GM12875 (cell line): ENCODE data around the gene ITPR3.

Experiments used
- H3K4me3 ChIP-seq: one replicate; pipeline ENCODE4 v1.5.1; 2011; ENCODE audit warnings: low read depth, low read length, control low read depth
- TF ChIP-seq, protein P1 (sequence below): IDR thresholded peaks from 2 replicates; pipeline ENCODE4 v1.5.1; 2011; ENCODE audit warnings: low read depth, mild to moderate bottlenecking, control low read depth, inconsistent platforms, low read length, moderate library complexity, borderline replicate concordance; ENCODE audit not compliant: insufficient read depth

Gene ITPR3

DNA sequence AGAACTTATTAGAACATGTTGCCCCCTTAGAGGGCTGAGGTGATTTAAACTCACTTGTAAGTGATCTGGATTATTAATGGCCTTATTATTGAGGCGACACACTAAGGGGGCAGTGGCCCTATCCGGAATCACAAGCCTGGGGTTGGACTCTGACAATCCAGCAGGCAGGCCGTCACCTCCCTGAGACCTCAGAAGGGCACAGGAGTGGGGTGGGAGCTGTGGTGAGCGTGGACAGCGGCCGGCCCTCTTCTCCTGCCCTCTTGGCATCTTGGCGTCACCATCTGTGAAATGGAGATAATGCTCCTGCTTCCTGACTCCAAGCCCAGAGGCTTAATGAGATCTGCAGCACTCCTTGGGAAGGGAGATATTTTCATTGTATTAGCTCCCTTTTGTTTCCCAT, 106.0 kb downstream of the ITPR3 start:
- TF ChIP-seq, protein P1, sequence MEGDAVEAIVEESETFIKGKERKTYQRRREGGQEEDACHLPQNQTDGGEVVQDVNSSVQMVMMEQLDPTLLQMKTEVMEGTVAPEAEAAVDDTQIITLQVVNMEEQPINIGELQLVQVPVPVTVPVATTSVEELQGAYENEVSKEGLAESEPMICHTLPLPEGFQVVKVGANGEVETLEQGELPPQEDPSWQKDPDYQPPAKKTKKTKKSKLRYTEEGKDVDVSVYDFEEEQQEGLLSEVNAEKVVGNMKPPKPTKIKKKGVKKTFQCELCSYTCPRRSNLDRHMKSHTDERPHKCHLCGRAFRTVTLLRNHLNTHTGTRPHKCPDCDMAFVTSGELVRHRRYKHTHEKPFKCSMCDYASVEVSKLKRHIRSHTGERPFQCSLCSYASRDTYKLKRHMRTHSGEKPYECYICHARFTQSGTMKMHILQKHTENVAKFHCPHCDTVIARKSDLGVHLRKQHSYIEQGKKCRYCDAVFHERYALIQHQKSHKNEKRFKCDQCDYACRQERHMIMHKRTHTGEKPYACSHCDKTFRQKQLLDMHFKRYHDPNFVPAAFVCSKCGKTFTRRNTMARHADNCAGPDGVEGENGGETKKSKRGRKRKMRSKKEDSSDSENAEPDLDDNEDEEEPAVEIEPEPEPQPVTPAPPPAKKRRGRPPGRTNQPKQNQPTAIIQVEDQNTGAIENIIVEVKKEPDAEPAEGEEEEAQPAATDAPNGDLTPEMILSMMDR: no peak
- no peak overlapping the region for H3K4me3 ChIP-seq

DNA sequence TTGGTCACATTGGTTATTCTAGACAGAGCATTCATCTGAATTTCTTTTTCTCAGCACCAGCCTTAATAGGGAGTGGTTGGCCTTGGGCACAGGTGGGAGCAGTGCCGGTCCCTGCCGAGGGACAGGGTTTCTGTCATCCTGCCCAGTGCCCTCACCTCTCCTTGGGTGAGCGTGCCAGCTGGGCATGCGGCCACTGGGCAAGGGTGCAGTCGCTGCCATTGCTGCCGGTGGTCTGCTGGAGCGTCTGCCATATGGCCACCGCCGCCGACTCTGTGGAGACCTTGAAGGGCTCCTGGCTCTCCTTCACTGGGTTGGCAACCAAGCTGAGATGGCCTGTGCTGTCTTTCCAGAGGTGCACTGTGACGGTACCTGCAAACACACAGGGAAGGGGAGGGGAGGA, 106.8 kb downstream of the ITPR3 start:
- TF ChIP-seq, protein P1: no peak
- H3K4me3 ChIP-seq: no peak overlapping the region

DNA sequence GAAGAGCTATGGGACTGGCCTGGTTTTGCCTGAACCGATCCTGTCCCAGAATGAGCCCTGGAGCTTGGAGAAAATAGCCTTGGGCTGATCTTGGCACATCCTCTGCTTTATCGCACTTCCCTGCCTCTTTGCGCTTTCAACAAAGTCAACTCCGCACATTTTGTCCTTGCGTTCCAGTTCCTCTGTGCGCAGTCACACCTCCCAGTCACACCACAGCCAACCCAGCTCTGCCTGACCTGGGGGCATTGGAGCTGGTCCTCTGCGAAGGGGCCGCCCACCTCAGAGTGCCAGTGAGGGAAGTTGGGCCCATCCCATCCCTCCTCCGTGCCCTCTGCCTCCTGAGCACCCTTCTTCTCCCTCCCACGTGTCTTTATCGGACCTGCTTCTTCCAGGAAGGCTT, 107.3 kb downstream of the ITPR3 start:
- H3K4me3 ChIP-seq: no peak overlapping the region
- TF ChIP-seq, protein P1: no peak

DNA sequence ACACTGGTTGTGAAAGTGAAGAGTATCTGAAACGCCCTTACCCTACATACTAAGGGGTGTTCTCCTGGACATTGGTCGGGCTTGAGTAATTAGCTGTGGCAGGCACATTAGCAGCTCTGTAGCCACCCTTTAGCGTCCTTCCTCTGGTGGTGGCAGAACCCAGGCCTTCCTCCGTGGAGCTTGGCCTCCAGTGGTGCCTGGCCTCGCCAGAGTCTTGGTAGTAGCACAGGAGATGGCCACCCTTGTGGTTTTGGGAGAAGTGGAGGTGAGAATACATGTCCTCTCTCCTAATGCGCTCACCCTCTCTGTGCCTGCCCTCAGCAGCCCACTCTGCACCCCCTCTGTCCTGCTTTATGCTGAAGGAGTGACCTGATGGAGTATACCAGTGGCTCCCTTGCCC, 107.9 kb downstream of the ITPR3 start:
- TF ChIP-seq, protein P1: no peak
- H3K4me3 ChIP-seq: no peak overlapping the region

DNA sequence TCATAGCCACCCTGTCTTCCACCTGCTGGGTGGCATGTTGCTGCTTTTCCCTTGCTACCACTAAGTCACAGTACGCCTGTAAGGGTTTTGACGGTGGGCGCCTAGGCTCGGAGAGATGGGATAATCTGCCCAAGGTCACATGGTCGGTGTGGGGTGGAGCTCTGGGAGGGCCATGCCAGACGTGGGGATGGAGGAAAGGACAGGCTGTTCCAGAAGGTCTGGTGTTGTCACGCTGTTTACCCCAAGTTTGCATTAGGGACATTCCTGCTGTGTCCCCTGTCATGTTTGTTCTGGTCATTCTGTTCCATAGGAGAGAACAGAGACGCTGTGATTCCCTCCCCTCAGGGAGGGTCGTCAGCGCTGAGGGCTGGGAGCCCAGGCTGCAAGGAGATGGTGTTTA, 109.5 kb downstream of the ITPR3 start:
- TF ChIP-seq, protein P1: no peak
- H3K4me3 ChIP-seq: no peak overlapping the region

DNA sequence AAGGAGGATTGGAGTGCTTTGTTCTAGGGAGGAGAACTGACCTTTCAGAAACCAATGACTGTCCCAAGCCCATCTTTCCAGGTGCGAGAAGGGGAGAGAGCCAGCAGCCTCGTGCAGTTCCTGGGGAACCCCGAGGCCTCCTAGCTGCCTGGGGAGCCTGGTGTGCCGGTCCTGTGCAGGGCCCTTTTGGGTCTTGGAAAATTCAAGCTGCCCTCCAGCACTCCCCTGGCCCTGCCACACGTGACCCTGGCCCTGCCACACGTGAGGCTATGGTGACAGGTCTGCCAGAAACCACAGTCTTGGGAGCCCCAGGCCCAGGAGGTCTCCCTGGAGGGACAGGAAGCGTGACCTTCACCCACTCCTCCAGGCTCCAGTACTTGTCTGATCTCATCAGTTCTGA, 109.9 kb downstream of the ITPR3 start:
- H3K4me3 ChIP-seq: no peak overlapping the region
- TF ChIP-seq, protein P1: no peak

DNA sequence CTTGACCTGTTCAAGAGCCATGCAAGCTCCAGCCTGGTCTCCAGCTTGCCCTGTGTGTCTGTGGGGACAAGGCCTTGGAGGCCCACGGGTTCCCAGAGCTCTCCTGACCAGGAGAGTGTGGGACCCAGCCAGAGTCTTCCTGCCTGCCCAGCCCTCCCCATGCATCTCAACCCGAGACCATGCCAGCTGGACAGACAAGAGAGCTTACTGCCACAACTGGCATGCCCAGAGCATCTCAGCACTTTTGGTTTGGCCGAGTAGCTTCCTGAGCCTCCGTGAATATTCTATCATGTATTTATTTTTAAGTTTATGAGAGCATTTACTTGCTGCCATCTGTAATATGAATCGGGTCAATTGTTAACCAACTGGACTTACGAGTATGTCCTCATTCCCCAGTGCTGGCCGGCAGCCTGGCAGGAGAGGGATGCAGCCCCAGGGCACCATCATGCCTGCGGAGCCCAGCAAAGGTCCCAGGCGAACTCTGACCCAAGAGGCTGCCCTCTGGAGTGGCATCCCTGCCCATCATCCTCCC, 110.7 kb downstream of the ITPR3 start:
- TF ChIP-seq, protein P1: no peak
- no peak overlapping the region for H3K4me3 ChIP-seq
